SIG-M5 treated with dmso at 0.1 percent for 504 hours (cell line): ENCODE data around the gene RPL39.
A peak's percentile ranks its signal among the peaks of the same experiment; 100 is the strongest.
"Not testable (repeated sequence)": the region's sequence is repeated elsewhere in the genome, so short reads cannot be mapped to it uniquely, and the experiment has no call there.

Source experiments
- DNase-seq: peaks from one replicate; lab custom pipeline; 2025; ENCODE audit not compliant: unreplicated experiment; lab: John Stamatoyannopoulos, UW

The RPL39 gene

DNA sequence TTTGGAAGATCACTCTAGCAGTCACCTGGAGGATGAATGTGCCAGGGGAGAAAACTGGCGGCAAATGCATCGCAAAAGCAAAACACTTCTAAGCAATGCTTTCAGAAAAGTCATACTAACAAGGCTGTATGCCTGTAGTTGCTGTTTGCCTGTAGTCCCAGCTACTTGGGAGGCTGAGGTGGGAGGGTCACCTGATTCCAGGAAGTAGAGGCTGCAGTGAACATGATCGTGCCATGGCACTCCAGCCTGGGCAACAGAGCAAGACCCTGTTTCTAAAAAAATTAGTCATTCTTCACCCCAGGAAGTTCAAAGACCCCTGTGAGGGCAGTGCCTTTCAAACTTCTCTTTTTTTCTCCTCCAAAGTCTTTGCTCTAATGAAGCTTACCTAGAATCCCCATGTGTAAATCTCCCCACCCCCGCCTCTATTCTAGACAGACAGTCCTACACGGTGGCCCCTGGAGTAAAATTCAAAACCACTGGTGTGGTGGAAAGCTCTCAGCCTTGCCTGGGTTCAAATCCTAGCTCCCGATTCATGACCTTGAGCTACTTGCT, 27.5 kb downstream of the RPL39 start:
- no peak for DNase-seq

DNA sequence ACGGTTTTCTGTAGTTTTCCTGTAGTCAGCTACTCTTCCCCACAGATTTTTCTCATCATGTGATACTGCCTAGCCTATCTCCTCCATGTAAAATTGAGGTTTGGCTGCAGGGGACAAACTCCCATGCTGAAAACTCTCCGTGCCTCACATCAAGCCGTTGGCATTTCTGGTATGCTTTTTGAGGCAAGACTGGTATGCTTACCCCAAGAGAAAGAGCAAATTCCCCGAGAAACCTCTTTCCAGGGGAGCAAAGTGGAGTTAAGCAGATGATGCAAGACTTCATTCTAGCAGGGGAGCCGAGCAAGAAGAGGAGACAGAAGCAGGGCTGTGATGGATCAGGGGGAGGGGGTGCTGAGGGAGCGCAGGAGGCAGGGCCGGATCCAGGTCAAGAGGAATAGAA, 28.2 kb downstream of the RPL39 start:
- no peak for DNase-seq

- DNase-seq: no peak
Observed at GRCh38 chrX:119762718-119763117, 28.7 kb downstream of the RPL39 start.

- DNase-seq: no peak
Observed at GRCh38 chrX:119760026-119760877, 31.2 kb downstream of the RPL39 start.

DNA sequence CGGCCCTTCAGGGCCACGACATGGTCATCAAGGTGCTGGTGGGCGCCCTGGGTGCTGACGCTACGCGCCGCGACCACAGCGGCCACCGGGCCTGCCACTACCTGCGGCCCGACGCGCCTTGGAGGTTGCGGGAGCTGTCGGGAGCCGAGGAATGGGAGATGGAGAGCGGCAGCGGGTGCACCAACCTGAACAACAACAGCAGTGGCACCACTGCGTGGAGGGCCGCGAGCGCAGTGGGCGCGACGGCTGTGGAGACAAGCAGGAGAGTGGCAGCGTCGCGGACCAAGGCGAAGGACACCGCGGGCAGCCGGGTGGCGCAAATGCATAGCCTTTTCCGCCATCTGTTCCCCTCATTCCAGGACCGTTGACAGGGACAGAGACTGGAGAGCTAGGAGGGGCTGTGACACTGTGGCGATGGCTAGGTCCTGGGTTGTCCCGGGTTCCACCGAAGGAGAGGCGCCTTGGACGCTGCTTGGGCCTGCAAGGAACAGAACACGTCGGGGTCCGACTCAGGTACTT, 32.1 kb downstream of the RPL39 start:
- no peak for DNase-seq

DNA sequence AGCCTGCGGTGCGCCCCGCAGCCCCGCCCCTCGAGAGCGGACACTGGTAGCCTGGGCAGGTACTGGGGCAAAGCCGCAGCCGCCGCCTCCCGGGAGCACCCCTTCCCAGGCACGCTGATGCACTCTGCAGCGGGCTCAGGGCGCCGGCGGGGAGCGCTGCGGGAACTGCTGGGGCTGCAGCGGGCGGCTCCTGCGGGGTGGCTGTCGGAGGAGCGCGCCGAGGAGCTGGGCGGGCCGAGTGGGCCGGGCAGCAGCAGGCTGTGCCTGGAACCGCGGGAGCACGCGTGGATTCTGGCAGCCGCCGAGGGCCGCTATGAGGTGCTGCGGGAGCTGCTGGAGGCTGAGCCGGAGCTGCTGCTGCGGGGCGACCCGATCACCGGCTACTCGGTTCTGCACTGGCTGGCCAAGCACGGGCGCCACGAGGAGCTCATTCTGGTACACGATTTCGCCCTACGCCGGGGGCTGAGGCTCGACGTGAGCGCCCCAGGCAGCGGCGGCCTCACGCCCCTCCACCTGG, 32.6 kb downstream of the RPL39 start:
- DNase-seq: no peak

DNA sequence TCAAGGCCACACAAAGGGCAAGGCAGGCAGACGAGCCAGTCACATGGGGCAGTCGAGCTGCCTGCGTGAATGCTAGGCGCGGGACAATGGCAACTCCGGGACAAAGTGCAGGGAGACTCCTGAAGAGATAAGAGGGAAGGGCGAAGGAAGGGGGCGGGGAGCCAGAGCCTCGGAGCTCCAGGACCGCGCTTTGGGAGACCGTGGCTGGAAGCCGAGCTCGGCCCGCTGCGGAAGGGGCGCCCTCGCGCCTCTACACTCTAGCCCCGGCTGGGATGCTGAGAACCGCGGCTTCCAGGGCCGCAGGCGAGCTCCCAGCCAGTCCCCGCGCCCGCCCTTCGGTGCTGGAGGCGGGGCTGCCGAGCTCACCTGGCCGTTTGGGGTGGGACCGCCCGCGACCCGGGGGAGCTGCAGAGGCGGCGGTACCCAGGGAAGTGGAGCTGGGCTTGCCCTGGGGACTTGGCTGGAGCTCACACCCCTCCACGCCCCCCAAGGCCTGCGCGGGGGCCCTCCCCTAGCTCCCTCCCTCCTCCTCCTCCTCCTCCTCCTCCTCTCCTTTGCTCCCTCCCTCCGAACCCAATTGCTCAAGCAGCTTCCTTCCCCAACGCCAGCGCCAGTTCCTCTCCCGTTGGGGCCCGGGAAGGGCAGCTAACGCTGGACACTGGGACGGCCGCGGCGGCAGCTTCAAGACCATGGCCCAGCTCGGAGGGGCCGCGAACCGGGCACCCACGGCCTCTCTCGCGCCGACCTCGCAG, 33.3 kb downstream of the RPL39 start, which contains the start of gene SOWAHD:
SOWAHD (plus strand) TSS at position 610 of the 752 bp plus-strand sequence; CDS start at position 690, 80 bp downstream.
- DNase-seq: peak; percentile 58

- DNase-seq: no peak
Observed at GRCh38 chrX:119757646-119757978, 33.8 kb downstream of the RPL39 start.

DNA sequence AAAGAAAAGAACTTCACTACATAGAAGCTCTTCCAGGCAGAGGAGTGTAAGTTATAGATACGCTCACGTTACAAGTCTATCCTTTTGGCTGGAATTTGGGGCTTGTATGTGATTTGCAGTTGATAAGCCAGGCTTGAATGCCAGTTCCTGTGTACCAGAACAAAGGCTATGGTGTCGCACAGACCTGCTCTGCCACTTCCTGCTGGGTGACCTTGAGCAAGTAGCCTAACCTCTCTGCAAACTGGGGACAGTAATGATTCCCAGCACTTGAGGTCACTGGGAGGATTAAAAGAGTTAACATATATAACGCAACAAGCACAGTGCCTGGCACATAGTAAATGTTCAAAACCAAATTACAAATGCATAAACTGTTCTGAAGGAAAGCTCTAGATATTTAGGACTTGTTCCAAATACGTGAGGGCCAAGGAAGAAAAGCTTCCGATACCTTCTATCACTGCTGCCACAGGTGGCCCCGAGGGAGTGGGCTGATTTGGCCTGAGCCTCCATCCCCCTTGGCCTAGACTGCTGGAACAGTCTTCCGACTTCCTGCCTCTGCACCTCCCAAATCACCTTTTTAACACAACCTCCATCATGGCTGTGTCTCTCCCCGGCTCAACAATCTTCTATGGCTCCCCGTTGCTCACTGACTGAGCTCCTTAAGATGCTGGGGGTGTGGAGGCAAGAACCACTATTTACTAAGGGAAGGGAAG, 34.3 kb downstream of the RPL39 start:
- DNase-seq: no peak

DNA sequence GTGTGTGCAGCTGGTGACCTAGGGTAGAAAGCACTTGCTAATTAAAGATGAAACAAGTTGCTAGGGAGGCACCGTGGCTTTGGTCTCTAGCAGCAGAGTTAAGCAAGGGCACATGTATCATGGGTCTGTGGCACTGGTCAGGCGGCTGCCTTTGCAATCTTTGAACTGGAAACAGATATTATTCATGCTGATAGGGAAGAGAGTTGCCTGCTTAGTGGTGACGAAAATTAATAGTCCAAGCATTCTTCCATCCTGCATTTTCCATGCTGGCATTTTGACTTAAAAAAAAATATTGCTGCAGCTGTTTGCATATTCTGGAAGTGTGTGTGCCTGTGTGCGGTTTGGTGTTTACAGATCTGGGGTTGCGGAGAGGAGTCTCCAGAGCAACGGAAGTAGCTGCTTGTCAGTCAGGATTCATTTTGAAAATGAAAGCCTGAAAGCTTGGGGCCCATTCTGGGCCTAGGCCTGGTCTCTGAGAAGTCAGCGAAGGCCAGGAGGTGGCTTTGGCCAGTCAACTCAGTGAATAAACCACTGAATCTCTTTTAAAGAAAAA, 35.4 kb downstream of the RPL39 start:
- DNase-seq: peak; percentile 66

DNA sequence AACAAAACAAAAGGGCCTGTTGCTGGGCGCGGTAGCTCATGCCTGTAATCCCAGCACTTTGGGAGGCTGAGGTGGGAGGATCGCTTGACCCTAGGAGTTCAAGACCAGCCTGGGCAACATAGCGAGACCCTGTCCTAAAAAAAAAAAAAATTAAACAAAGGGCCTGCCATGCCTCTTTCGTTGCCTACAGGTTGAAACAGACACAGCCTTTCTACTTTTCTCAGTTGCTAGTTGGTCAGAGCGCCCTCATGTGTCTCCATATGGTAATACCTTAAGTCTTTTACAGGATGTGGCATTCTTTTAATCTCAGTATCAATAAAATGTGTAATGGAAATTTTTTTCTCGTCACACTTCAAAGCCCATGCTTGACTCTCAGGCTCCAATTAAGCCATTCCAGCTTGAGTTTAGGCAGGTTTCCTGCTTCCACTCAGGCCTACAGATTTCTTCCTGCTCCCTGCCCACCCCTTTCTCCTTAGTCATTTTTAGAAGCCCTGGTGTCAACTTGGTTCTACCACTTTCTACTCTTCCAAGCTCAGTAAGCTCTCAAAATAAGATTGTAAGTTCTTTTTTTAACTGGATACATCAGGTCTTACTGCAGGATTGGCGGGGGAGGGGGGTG, 37.7 kb downstream of the RPL39 start:
- DNase-seq: peak; percentile 71

DNA sequence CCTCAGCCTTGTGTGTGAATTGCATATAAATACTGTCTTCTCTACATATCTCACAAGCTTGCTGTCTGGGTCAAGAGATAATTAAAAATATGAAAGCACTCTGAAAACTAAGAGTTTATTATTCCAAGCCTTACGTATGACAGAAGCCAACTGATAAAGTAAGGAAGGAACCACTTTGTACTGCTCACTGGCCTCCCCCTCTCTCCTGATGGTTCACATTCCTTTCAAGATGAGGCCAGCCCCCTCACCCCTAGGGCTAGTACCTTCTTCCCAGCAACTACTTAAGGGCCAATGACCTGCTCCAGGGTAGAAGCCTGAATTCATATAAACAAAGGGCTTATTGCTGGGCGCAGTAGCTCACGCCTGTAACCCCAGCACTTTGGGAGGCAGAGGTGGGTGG, 38.4 kb downstream of the RPL39 start:
- DNase-seq: no peak

- DNase-seq: not testable (repeated sequence)
Observed at GRCh38 chrX:119750751-119751150, 40.7 kb downstream of the RPL39 start.

DNA sequence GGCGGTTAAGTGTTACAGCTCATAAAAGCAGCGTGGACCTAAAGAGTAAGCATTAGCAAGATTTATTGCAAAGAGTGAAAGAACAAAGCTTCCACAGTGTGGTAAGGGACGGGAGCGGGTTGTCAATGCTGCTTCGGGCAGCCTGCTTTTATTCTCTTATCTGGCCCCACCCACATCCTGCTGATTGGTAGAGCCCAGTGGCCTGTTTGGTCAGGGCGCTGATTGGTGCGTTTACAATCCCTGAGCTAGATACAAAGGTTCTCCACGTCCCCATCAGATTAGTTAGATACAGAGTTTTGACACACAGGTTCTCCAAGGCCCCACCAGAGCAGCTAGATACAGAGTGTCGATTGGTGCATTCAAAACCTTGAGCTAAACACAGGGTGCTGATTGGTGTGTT, 41.3 kb downstream of the RPL39 start:
- DNase-seq: not testable (repeated sequence)

DNA sequence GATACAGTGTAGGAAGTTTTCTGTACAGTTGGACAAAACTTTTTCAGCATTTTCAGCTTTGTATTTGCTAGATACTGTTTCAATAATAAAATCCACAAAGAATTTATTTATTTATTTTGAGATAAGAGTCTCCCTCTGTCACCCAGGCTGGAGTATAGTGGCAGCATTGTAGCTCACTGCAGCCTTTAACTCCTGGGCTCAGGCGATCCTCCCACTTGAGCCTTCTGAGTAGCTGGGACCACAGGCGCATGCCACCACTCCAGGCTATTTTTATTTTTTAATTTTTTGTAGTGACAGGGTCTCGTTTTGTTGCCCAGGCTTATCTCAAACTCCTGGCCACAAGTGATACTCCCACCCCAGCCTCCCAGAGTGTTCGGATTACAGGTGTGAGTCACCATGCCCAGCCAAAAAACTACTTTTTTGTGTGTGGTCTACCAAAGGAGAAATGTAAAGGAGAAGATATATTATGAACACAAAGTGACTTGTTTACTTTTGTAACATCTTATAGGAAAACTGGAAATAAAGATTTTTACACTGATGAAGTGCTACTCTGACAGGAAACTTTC, 46.1 kb downstream of the RPL39 start:
- no peak for DNase-seq

DNA sequence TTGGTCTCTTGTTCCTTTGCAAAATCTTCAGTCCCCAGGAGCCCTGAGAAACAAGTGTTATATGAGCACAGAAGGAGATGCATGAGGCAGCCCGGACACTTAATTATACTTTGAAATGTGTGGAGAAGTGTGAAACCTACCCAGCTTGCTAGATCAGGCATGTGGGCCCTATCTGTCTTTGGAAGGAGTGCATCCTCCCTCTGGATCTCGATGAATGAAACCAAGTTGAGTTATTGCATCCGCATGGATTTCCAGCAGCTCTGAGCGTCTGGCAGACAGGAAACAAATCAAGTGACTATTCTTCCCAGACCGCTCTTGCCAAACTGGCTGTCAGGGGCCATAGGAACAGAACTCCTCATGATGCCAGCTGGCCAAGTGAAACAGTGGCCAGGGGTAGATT, 52.7 kb downstream of the RPL39 start:
- DNase-seq: no peak
